Ureter (tissue), 1 donor: ENCODE measurements around the gene OBSCN. TPM values are rescaled to one million over a fixed set of nuclear protein-coding genes. Genes with fewer than 3 reads are reported as not detected.
"Not testable (repeated sequence)": the region's sequence is repeated elsewhere in the genome, so short reads cannot be mapped to it uniquely, and the experiment has no call there.

Experiments
- DNase-seq: peaks from one replicate; pipeline ENCODE4 v3.0.0-alpha.2; 2020; ENCODE audit warnings: low spot score
- total RNA-seq: library from RNA; stranded (reverse); gene quantifications from one replicate; pipeline ENCODE4 v1.2.4, GENCODE V29; 2023
- donor health status: DM: yes; HTN: yes; CAD: no.

OBSCN gene
- total RNA-seq, 1 donor from 2014 or later: 42.2 TPM

GRCh38 chr1:228182296-228183030 is 25.4 kb upstream of the OBSCN start:
- no peak for DNase-seq

- DNase-seq: no peak
Measured at GRCh38 chr1:228184152-228184551, 23.7 kb upstream of the OBSCN start.

GRCh38 chr1:228185641-228185965 is 22.2 kb upstream of the OBSCN start:
- DNase-seq: no peak

GRCh38 chr1:228188249-228188648 is 19.6 kb upstream of the OBSCN start:
- DNase-seq: not testable (repeated sequence)

- no peak for DNase-seq
Measured at GRCh38 chr1:228190182-228190581, 17.7 kb upstream of the OBSCN start.

GRCh38 chr1:228190778-228191177 is 17.1 kb upstream of the OBSCN start:
- DNase-seq: no peak

- no peak for DNase-seq
Measured at GRCh38 chr1:228194436-228194835, 13.4 kb upstream of the OBSCN start.

- no peak for DNase-seq
Measured at GRCh38 chr1:228194921-228195812, 12.7 kb upstream of the OBSCN start.

- DNase-seq: no peak
Measured at GRCh38 chr1:228197555-228198147, 10.2 kb upstream of the OBSCN start.

GRCh38 chr1:228198977-228199590 is 8.8 kb upstream of the OBSCN start:
- DNase-seq: no peak

GRCh38 chr1:228204958-228205357 is 2.9 kb upstream of the OBSCN start:
- DNase-seq: no peak

- DNase-seq: no peak
Measured at GRCh38 chr1:228205526-228206436, 2.1 kb upstream of the OBSCN start.

GRCh38 chr1:228206582-228207351 is 1.1 kb upstream of the OBSCN start:
- peak; percentile 41 for DNase-seq

- peak; percentile 41 for DNase-seq
Measured at GRCh38 chr1:228207381-228207810, 448 bp upstream of the OBSCN start.

GRCh38 chr1:228208831-228209551 is 1.1 kb downstream of the OBSCN start:
- peak; percentile 26 for DNase-seq

- no peak for DNase-seq
Measured at GRCh38 chr1:228209657-228210056, 1.8 kb downstream of the OBSCN start.

- DNase-seq: no peak
Measured at GRCh38 chr1:228210076-228210651, 2.3 kb downstream of the OBSCN start.

GRCh38 chr1:228210712-228211530 is 3.1 kb downstream of the OBSCN start:
- no peak for DNase-seq
